Effector CD8-positive, alpha-beta T cell (primary cell): ENCODE measurements around the gene PNKD.

Source experiments
- DNase-seq: peaks from one replicate; lab custom pipeline; 2025; lab: John Stamatoyannopoulos, UW

PNKD gene

GRCh38 chr2:218315397-218315796 is 45.1 kb downstream of the PNKD start:
- DNase-seq, result no peak

GRCh38 chr2:218317303-218317630 is 46.9 kb downstream of the PNKD start:
- DNase-seq, result no peak

- DNase-seq, result no peak
These were observed 47.5 kb downstream of the PNKD start for GRCh38 chr2:218317835-218318234.

GRCh38 chr2:218318241-218318640 is 47.9 kb downstream of the PNKD start:
- DNase-seq, result no peak

- DNase-seq, result no peak
These were observed 49.6 kb downstream of the PNKD start for GRCh38 chr2:218319813-218320365.

GRCh38 chr2:218320704-218321336 is 50.5 kb downstream of the PNKD start:
- DNase-seq, result no peak

- DNase-seq, result peak; percentile 54
These were observed 52.6 kb downstream of the PNKD start for GRCh38 chr2:218322768-218323525.

GRCh38 chr2:218323526-218324472 is 53.5 kb downstream of the PNKD start:
- no peak for DNase-seq

GRCh38 chr2:218325566-218326160 is 55.3 kb downstream of the PNKD start:
- DNase-seq, result no peak

GRCh38 chr2:218326315-218326714 is 56.0 kb downstream of the PNKD start:
- DNase-seq, result no peak

GRCh38 chr2:218327451-218328210 is 57.3 kb downstream of the PNKD start:
- DNase-seq, result no peak

- no peak for DNase-seq
These were observed 58.0 kb downstream of the PNKD start for GRCh38 chr2:218328294-218328693.

GRCh38 chr2:218329027-218329825 is 58.9 kb downstream of the PNKD start:
- DNase-seq, result no peak

GRCh38 chr2:218329826-218330593 is 59.7 kb downstream of the PNKD start:
- DNase-seq, result no peak

GRCh38 chr2:218331745-218332144 is 61.4 kb downstream of the PNKD start:
- DNase-seq, result no peak

GRCh38 chr2:218332288-218332687 is 62.0 kb downstream of the PNKD start:
- DNase-seq, result no peak

- no peak for DNase-seq
These were observed 62.8 kb downstream of the PNKD start for GRCh38 chr2:218332920-218333645.

GRCh38 chr2:218334531-218334930 is 64.2 kb downstream of the PNKD start:
- DNase-seq, result no peak

- DNase-seq, result no peak
These were observed 70.3 kb downstream of the PNKD start for GRCh38 chr2:218340656-218341055.
